GM23338 (cell line): ENCODE results near the gene EN2.
A peak's percentile ranks its signal among the peaks of the same experiment; 100 is the strongest.

Experiments
- CREB1 ChIP-seq: fragments of 250-450 bp; sonication (Bioruptor Pico); IDR thresholded peaks from 2 replicates; pipeline ENCODE4 v1.5.0; 2020; ENCODE audit warnings: low read depth, mild to moderate bottlenecking, moderate library complexity
- CTCF ChIP-seq, 2 experiments: fragments of 200-600 bp in 1 of 2; sonication (generic) in 1 of 2; conservative IDR thresholded peaks; 2 replicates each; pipeline versions ENCODE4 v1.5.1 to v1.6.1; 2016 to 2017; ENCODE audit warnings: antibody characterized with exemption in 2 of 2, low read depth in 2 of 2, mild to moderate bottlenecking in 2 of 2, moderate library complexity in 1 of 2
- ETS1 ChIP-seq: IDR thresholded peaks from 2 replicates; pipeline ENCODE4 v1.6.1; 2016; ENCODE audit warnings: antibody characterized with exemption
- EZH2 ChIP-seq: fragments of 200-600 bp; sonication (generic); IDR thresholded peaks from one replicate; pipeline ENCODE4 v1.8.0; 2017; ENCODE audit warnings: antibody characterized with exemption, mild to moderate bottlenecking, low read depth; ENCODE audit not compliant: unreplicated experiment
- EZH2phosphoT487 ChIP-seq: fragments of 200-600 bp; sonication (generic); IDR thresholded peaks from one replicate; pipeline ENCODE4 v1.8.1; 2018; ENCODE audit warnings: antibody characterized with exemption; ENCODE audit not compliant: unreplicated experiment
- JUNB ChIP-seq: IDR thresholded peaks from one replicate; pipeline ENCODE4 v1.6.1; 2016; ENCODE audit warnings: antibody characterized with exemption; ENCODE audit not compliant: unreplicated experiment
- POLR2AphosphoS5 ChIP-seq: IDR thresholded peaks from 2 replicates; pipeline ENCODE4 v1.6.1; 2016; ENCODE audit warnings: antibody characterized with exemption, low read depth
- REST ChIP-seq: IDR thresholded peaks from one replicate; pipeline ENCODE4 v1.6.1; 2018; ENCODE audit warnings: antibody characterized with exemption; ENCODE audit not compliant: unreplicated experiment
- STAT1 ChIP-seq: IDR thresholded peaks from one replicate; pipeline ENCODE4 v1.6.1; 2016; ENCODE audit warnings: antibody characterized with exemption; ENCODE audit not compliant: unreplicated experiment

GRCh38 chr7:155471718-155472117 is 13.8 kb downstream of the EN2 start:
- TF ChIP-seq CTCF (conservative IDR thresholded peaks at IDR 0.05; ENCODE audit: low read depth in 2 of 2) (no peak), POLR2AphosphoS5 (no peak), EZH2phosphoT487 (no peak), REST (no peak), EZH2 (peak; percentile 60), CREB1 (CRISPR knock-in tag) (no peak), JUNB (no peak), ETS1 (no peak), STAT1 (no peak)
